GM12878 (cell line): ENCODE results near the gene IFNAR1. TPM values are rescaled to one million over a fixed set of nuclear protein-coding genes. Genes with fewer than 3 reads are reported as not detected.

Experiments used
- ATF2 ChIP-seq: IDR thresholded peaks from 2 replicates; pipeline ENCODE4 v1.6.1; 2012; ENCODE audit warnings: low read length, inconsistent platforms
- ATF7 ChIP-seq: fragments of 450-650 bp; IDR thresholded peaks from 2 replicates; pipeline ENCODE4 v1.6.1; 2016; ENCODE audit warnings: low read depth, mild to moderate bottlenecking
- BACH1 ChIP-seq: fragments of 450-650 bp; IDR thresholded peaks from 2 replicates; pipeline ENCODE4 v1.6.1; 2017; ENCODE audit warnings: mild to moderate bottlenecking, borderline replicate concordance
- BMI1 ChIP-seq: fragments of 450-650 bp; IDR thresholded peaks from 2 replicates; pipeline ENCODE4 v1.6.1; 2016; ENCODE audit warnings: mild to moderate bottlenecking, moderate library complexity, borderline replicate concordance
- CHD4 ChIP-seq: fragments of 200-600 bp; sonication (generic); IDR thresholded peaks from 2 replicates; pipeline ENCODE4 v1.6.1; 2016; ENCODE audit warnings: mild to moderate bottlenecking
- E2F8 ChIP-seq: fragments of 450-650 bp; IDR thresholded peaks from 2 replicates; pipeline ENCODE4 v1.6.1; 2018; ENCODE audit warnings: mild to moderate bottlenecking, low read depth, moderate library complexity; ENCODE audit not compliant: partially characterized antibody
- ELK1 ChIP-seq: IDR thresholded peaks from 2 replicates; pipeline ENCODE4 v1.6.1; 2012; ENCODE audit warnings: low read depth, low read length, improper control_type of control experiment
- GATAD2B ChIP-seq: fragments of 450-650 bp; conservative IDR thresholded peaks from 2 replicates; pipeline ENCODE4 v1.6.1; 2017; ENCODE audit warnings: low read depth, mild to moderate bottlenecking, moderate library complexity
- HCFC1 ChIP-seq: fragments of 150-350 bp; IDR thresholded peaks from 2 replicates; pipeline ENCODE4 v1.6.1; 2014; ENCODE audit warnings: low read length
- HDAC6 ChIP-seq: fragments of 200-600 bp; sonication (generic); IDR thresholded peaks from one replicate; pipeline ENCODE4 v1.8.0; 2017; ENCODE audit warnings: antibody characterized with exemption; ENCODE audit not compliant: unreplicated experiment
- HDGF ChIP-seq: fragments of 450-650 bp; IDR thresholded peaks from 2 replicates; pipeline ENCODE4 v1.6.1; 2016; ENCODE audit warnings: antibody characterized with exemption
- MEF2A ChIP-seq: IDR thresholded peaks from 2 replicates; pipeline ENCODE4 v1.6.1; 2011; ENCODE audit warnings: low read depth, mild to moderate bottlenecking, low read length, moderate library complexity; ENCODE audit not compliant: insufficient read depth
- MEF2B ChIP-seq: fragments of 450-650 bp; IDR thresholded peaks from 2 replicates; pipeline ENCODE4 v1.6.1; 2018; ENCODE audit warnings: mild to moderate bottlenecking, moderate library complexity; ENCODE audit not compliant: partially characterized antibody, poor library complexity, severe bottlenecking
- NFIC ChIP-seq: IDR thresholded peaks from 2 replicates; pipeline ENCODE4 v1.6.1; 2012; ENCODE audit warnings: low read depth, mild to moderate bottlenecking, inconsistent platforms, low read length, moderate library complexity
- NFXL1 ChIP-seq: fragments of 450-650 bp; IDR thresholded peaks from 2 replicates; pipeline ENCODE4 v1.6.1; 2017; ENCODE audit warnings: antibody characterized with exemption, mild to moderate bottlenecking, borderline replicate concordance
- NFYA ChIP-seq: IDR thresholded peaks from 2 replicates; pipeline ENCODE4 v1.6.1; 2011; ENCODE audit warnings: low read depth, mild to moderate bottlenecking, low read length, improper control_type of control experiment, borderline replicate concordance
- NR2C2 ChIP-seq: IDR thresholded peaks from 2 replicates; pipeline ENCODE4 v1.6.1; 2011; ENCODE audit warnings: borderline replicate concordance, low read depth; ENCODE audit not compliant: control insufficient read depth, insufficient read length
- PML ChIP-seq: IDR thresholded peaks from 2 replicates; pipeline ENCODE4 v1.6.1; 2012; ENCODE audit warnings: low read length, inconsistent platforms
- RBBP5 ChIP-seq: fragments of 200-600 bp; sonication (generic); conservative IDR thresholded peaks from 2 replicates; pipeline ENCODE4 v1.6.1; 2016
- RCOR1 ChIP-seq: conservative IDR thresholded peaks from 2 replicates; pipeline ENCODE4 v1.6.1; 2012; ENCODE audit warnings: low read depth, low read length, improper control_type of control experiment
- RELA ChIP-seq: fragments of 450-650 bp; IDR thresholded peaks from 2 replicates; pipeline ENCODE4 v1.8.0; 2014; ENCODE audit warnings: borderline replicate concordance; ENCODE audit not compliant: partially characterized antibody
- SMAD5 ChIP-seq: IDR thresholded peaks from 2 replicates; pipeline ENCODE4 v1.6.1; 2016; ENCODE audit warnings: antibody characterized with exemption, low read depth
- SREBF2 ChIP-seq: IDR thresholded peaks from 2 replicates; pipeline ENCODE4 v1.6.1; 2012; ENCODE audit warnings: mild to moderate bottlenecking, low read length
- STAT1 ChIP-seq: fragments of 450-650 bp; conservative IDR thresholded peaks from 2 replicates; pipeline ENCODE4 v1.6.1; 2014; ENCODE audit warnings: antibody characterized with exemption, mild to moderate bottlenecking
- SUPT20H ChIP-seq: IDR thresholded peaks from 2 replicates; pipeline ENCODE4 v1.6.1; 2011; ENCODE audit warnings: low read depth, mild to moderate bottlenecking, low read length, moderate library complexity, borderline replicate concordance; ENCODE audit not compliant: control insufficient read depth
- ZNF24 ChIP-seq: fragments of 450-650 bp; IDR thresholded peaks from 2 replicates; pipeline ENCODE4 v1.6.1; 2017; ENCODE audit warnings: antibody characterized with exemption, mild to moderate bottlenecking
- ZSCAN29 ChIP-seq: fragments of 450-650 bp; IDR thresholded peaks from 2 replicates; pipeline ENCODE4 v1.6.1; 2017; ENCODE audit warnings: mild to moderate bottlenecking, moderate library complexity
- polyA plus RNA-seq, 11 experiments: library from polyadenylated mRNA; depleted of rRNA in 4 of 11; unstranded in 6 of 11; stranded (reverse) in 5 of 11; fragments of >200 nt; fragmentation: Nextera tagmentation in 4 of 11; fragmentation: Illumina TruSeq in 1 of 11; extraction: Ambion mirVana in 4 of 11; extraction: Trizol in 1 of 11; gene quantifications; 1 replicate in 1 of 11; 2 replicates in 10 of 11; pipeline versions ENCODE4 v1.2.1 to v1.2.3, GENCODE V29; 2011 to 2016; ENCODE audit warnings: inconsistent platforms in 2 of 11, missing spikeins in 2 of 11, low read depth in 1 of 11
- total RNA-seq, 4 experiments: library from RNA; depleted of rRNA in 3 of 4; stranded (reverse); fragments of >200 nt in 3 of 4; fragmentation: Illumina TruSeq in 1 of 4; extraction: Trizol in 1 of 4; gene quantifications; 2 replicates each; pipeline versions ENCODE4 v1.2.1 to v1.2.3, GENCODE V29; 2013 to 2021

The IFNAR1 gene
- total and polyA plus RNA-seq, 10 of the 15 experiments (the other 5 are each of a cell fraction or from before 2014, with no cell fraction given): 12.0 to 62.4 (median 24.6) TPM

GRCh38 chr21:33384841-33385331, 60.1 kb downstream of the IFNAR1 start (continued):
- TF ChIP-seq NFXL1: no peak
- TF ChIP-seq RBBP5: no peak
- TF ChIP-seq STAT1: no peak
- TF ChIP-seq MEF2B: peak; percentile 76
- no peak for TF ChIP-seq RCOR1
- no peak for TF ChIP-seq CHD4
- TF ChIP-seq SREBF2: no peak
- no peak for TF ChIP-seq NR2C2
- TF ChIP-seq HDAC6: no peak
- TF ChIP-seq MEF2A: no peak
- TF ChIP-seq HDGF: no peak
- peak; percentile 77 for TF ChIP-seq BMI1
- TF ChIP-seq RELA: no peak
- peak; percentile 47; the same call in 1 of the 2 replicates for TF ChIP-seq ATF2
- TF ChIP-seq ZSCAN29: peak; percentile 91
- no peak for TF ChIP-seq ELK1
- no peak for TF ChIP-seq SUPT20H
- TF ChIP-seq HCFC1: no peak
- no peak for TF ChIP-seq NFYA
- TF ChIP-seq NFIC: peak; percentile 70; the same call in 1 of the 2 replicates
- peak; percentile 60 for TF ChIP-seq ZNF24
- 0 out of 2 replicates have a peak, but pooled peaks have one; percentile 61 for TF ChIP-seq GATAD2B
- peak; percentile 95 for TF ChIP-seq ATF7
- peak; percentile 77; the same call in 1 of the 2 replicates for TF ChIP-seq BACH1
- no peak for TF ChIP-seq SMAD5
- TF ChIP-seq E2F8: no peak
- TF ChIP-seq PML: no peak
